ENCODE measurements around the gene HIVEP3. TPM values are rescaled to one million over a fixed set of nuclear protein-coding genes. Genes with fewer than 3 reads are reported as not detected.

The HIVEP3 gene
- total and polyA plus RNA-seq, 2 of the 13 experiments (the other 11 are each of a cell fraction or from before 2014, with no cell fraction given): 0.05 TPM; not detected in 1

DNA sequence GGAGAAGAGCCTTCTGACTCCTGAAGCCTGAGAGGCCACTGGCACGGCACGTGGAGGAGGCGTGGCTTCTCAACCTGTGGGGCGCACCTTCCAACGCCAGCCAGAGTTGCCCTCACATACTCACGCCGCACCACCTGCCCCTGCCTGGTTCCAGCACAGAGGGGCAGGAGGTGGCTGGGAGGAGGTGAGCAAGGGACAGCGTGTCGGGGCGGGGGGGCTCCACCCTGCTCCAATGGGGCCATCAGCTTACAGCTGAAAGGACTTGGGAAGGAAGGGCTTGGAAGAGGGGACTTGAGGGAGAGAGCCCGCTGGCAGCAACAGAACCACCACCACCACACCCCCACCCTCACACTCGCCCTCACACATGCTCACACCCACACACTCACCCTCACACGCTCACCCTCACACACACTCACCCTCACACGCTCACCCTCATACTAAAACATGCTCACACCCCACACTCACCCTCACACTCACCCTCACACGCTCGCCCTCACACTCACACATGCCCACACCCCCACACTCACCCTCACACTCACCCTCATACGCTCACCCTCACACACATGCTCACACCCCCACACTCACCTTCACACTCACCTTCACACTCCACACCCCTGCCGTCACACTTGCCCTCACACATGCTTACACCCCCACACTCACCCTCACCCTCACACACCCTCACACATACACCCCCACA is 392.7 kb downstream of the HIVEP3 start:
- ChIA-PET CTCF (ENCODE audit: low intra/inter-chr PET ratio, low total read pairs) (no interaction called here), POLR2A (no interaction called here)
- Histone ChIP-seq H4K20me1 (ENCODE audit: insufficient read depth, low read length) (no peaks in the 10 kb centered on the region), H3K4me3 (replicated peaks in 1 of 3; ENCODE audit: insufficient read depth in 1 of 3, low read depth in 2 of 3, low read length in 3 of 3) (no peak overlapping the region), H3K79me2 (ENCODE audit: insufficient read depth, low read length) (no peaks in the 10 kb centered on the region), H3K27ac (ENCODE audit: extremely low read length, insufficient read depth, low read length) (no peak overlapping the region), H3K4me2 (ENCODE audit: low read depth, low read length) (no peak overlapping the region), H3K36me3 (replicated peaks in 1 of 2; ENCODE audit: control insufficient read depth in 1 of 2, insufficient read depth in 2 of 2, low read length in 2 of 2) (no peaks in the 10 kb centered on the region), H2AFZ (ENCODE audit: low read length) (no peak overlapping the region), H3K9me3 (ENCODE audit: low read length) (peaks cover 12% of the 10 kb centered on the region), H3K4me1 (ENCODE audit: insufficient read depth, low read length) (no peaks in the 10 kb centered on the region), H3K9ac (ENCODE audit: insufficient read depth, low read depth, low read length) (no peak overlapping the region), H3K27me3 (ENCODE audit: control insufficient read depth in 1 of 2, insufficient read depth in 2 of 2, low read length in 2 of 2) (peaks cover 8 to 12% of the 10 kb centered on the region in 2 experiments; a peak in 3 of 5 replicates)
- intact Hi-C loops (cut with micrococcal nuclease; ENCODE audit: unreplicated experiment) (no loop called here), in situ Hi-C loops (cut with HindIII; ENCODE audit: extremely low pct_ligation_motif_present, low pct_unique_long_range_greater_than_20kb) (no loop called here)
- FAIRE-seq (no peak), DNase-seq (ENCODE audit: low spot score) (no peak), ATAC-seq (no peak)
- BruUV-seq (replicated peaks): no TSS peak
- TF ChIP-seq ZNF282 (IDR thresholded peaks at IDR 0.05; ENCODE audit: partially characterized antibody) (no peak), ZNF747 (CRISPR knock-in tag; IDR thresholded peaks at IDR 0.05; ENCODE audit: borderline replicate concordance) (no peak), TBL1XR1 (IDR thresholded peaks at IDR 0.05; ENCODE audit: borderline replicate concordance, low read length, partially characterized antibody) (no peak), ZNF329 (CRISPR knock-in tag; IDR thresholded peaks at IDR 0.05; ENCODE audit: low read depth) (no peak), MEF2D (CRISPR knock-in tag; IDR thresholded peaks at IDR 0.05) (no peak), HBP1 (CRISPR knock-in tag; IDR thresholded peaks at IDR 0.05; ENCODE audit: low read depth) (no peak), ZNF891 (CRISPR knock-in tag; IDR thresholded peaks at IDR 0.05) (no peak), ZNF674 (CRISPR knock-in tag; IDR thresholded peaks at IDR 0.05; ENCODE audit: low read depth) (no peak), ZNF749 (CRISPR knock-in tag; IDR thresholded peaks at IDR 0.05; ENCODE audit: borderline replicate concordance) (no peak), GPN1 (CRISPR knock-in tag; IDR thresholded peaks at IDR 0.05; ENCODE audit: borderline replicate concordance) (no peak), MNT (IDR thresholded peaks at IDR 0.05) (no peak), ZSCAN9 (CRISPR knock-in tag; IDR thresholded peaks at IDR 0.05; ENCODE audit: borderline replicate concordance) (no peak), FOXA3 (CRISPR knock-in tag; IDR thresholded peaks at IDR 0.05) (no peak), HIVEP1 (CRISPR knock-in tag; IDR thresholded peaks at IDR 0.05) (no peak), NR3C1 (CRISPR knock-in tag; IDR thresholded peaks at IDR 0.05) (no peak), ZNF83 (CRISPR knock-in tag; IDR thresholded peaks at IDR 0.05; ENCODE audit: borderline replicate concordance) (no peak)
- WGBS (ENCODE audit: low lambda C conversion rate): 47% methylated on average over 9 of the region's 18 CpGs

Measured in HepG2 (cell line).